Stomach (tissue), 9 donors: ENCODE measurements around the gene VDAC1. TPM values are rescaled to one million over a fixed set of nuclear protein-coding genes. Genes with fewer than 3 reads are reported as not detected.
A peak's percentile ranks its signal among the peaks of the same experiment; 100 is the strongest.

Experiments used
- DNase-seq, 2 donors: peaks; one replicate each; pipeline versions ENCODE4 v3.0.0 to v3.0.0-alpha.2; 2013 to 2019
- H3K27ac ChIP-seq, 5 donors: fragments of 200-600 bp in 4 of 5; sonication (generic) in 4 of 5; one replicate each; pipeline ENCODE4 v1.5.1; 2013 to 2019; ENCODE audit warnings: mild to moderate bottlenecking in 1 of 5, moderate library complexity in 1 of 5
- H3K27me3 ChIP-seq, 3 donors: fragments of 200-600 bp; sonication (generic); one replicate each; pipeline ENCODE4 v1.5.1; 2017 to 2019; ENCODE audit warnings: mixed run types in 1 of 3
- H3K36me3 ChIP-seq, 4 donors: fragments of 200-600 bp; sonication (generic); 1 replicate in 3 of 4; 2 replicates in 1 of 4; pipeline ENCODE4 v1.5.1; 2016 to 2019
- H3K4me1 ChIP-seq, 4 donors: fragments of 200-600 bp; sonication (generic); one replicate each; pipeline ENCODE4 v1.5.1; 2016 to 2019
- H3K4me3 ChIP-seq, 4 donors: fragments of 200-600 bp; sonication (generic) in 3 of 4; one replicate each; pipeline ENCODE4 v1.5.1; 2016 to 2019; ENCODE audit warnings: mild to moderate bottlenecking in 1 of 4
- H3K9me3 ChIP-seq, 4 donors: fragments of 200-600 bp; sonication (generic); one replicate each; pipeline ENCODE4 v1.5.1; 2016 to 2019
- EP300 ChIP-seq: sonication (generic); formaldehyde crosslinking; IDR thresholded peaks from one replicate; pipeline ENCODE4 v1.6.1; 2017; ENCODE audit warnings: antibody characterized with exemption
- POLR2A ChIP-seq, 4 donors: fragments of 450-650 bp; IDR thresholded peaks; one replicate each; pipeline ENCODE4 v1.6.1; 2016; ENCODE audit warnings: antibody characterized with exemption in 4 of 4, control low read depth in 2 of 4, mild to moderate bottlenecking in 1 of 4, moderate library complexity in 1 of 4
- POLR2AphosphoS5 ChIP-seq, 3 donors: sonication (generic); formaldehyde crosslinking; IDR thresholded peaks; one replicate each; pipeline ENCODE4 v1.6.1; 2016; ENCODE audit warnings: antibody characterized with exemption in 3 of 3
- WGBS, 5 donors: extraction: QIAGEN DNeasy Blood & Tissue Kit in 3 of 5; methylation state at CpG; one replicate each; pipeline versions ENCODE4 v1.1.5 to v1.1.7; 2013 to 2018; 5-methylcytosine and 5-hydroxymethylcytosine counted together
- intact Hi-C: fragments of 100-400 bp; cut with DNase I; formaldehyde crosslinking; loops from one replicate; pipeline ENCODE4 v1.15.1; 2023; ENCODE audit warnings: low total_unique reads
- polyA plus RNA-seq, 3 donors: library from polyadenylated mRNA; stranded (reverse); fragments of 200-250 nt; gene quantifications; one replicate each; pipeline ENCODE4 v1.2.3, GENCODE V29; 2013
- total RNA-seq, 5 donors: library from RNA; depleted of rRNA; stranded (reverse); fragments of >200 nt; gene quantifications; one replicate each; pipeline versions ENCODE4 v1.1.0 to v1.2.3, GENCODE V29; 2014 to 2016
- TF ChIP-seq, protein P1 (sequence below), 7 experiments: fragments of 450-650 bp in 4 of 7; fragments of 200-600 bp in 3 of 7; sonication (generic) in 3 of 7; IDR thresholded peaks; one replicate each; pipeline ENCODE4 v1.5.1; 2016 to 2019; ENCODE audit warnings: antibody characterized with exemption in 7 of 7, control low read depth in 2 of 7, mild to moderate bottlenecking in 1 of 7
- donor health status: healthy with polysubstance abuse.
- donor health status: Bipolar disorder and iron deficiency.
- donor health status: healthy.

The VDAC1 gene
- total and polyA plus RNA-seq, 8 donors = 55.8 to 307 (median 147) TPM

- TF ChIP-seq POLR2A (IDR thresholded peaks at IDR 0.05) (no peak), EP300 (no peak), POLR2AphosphoS5 (IDR thresholded peaks at IDR 0.05) (no peak)
- TF ChIP-seq, protein P1, sequence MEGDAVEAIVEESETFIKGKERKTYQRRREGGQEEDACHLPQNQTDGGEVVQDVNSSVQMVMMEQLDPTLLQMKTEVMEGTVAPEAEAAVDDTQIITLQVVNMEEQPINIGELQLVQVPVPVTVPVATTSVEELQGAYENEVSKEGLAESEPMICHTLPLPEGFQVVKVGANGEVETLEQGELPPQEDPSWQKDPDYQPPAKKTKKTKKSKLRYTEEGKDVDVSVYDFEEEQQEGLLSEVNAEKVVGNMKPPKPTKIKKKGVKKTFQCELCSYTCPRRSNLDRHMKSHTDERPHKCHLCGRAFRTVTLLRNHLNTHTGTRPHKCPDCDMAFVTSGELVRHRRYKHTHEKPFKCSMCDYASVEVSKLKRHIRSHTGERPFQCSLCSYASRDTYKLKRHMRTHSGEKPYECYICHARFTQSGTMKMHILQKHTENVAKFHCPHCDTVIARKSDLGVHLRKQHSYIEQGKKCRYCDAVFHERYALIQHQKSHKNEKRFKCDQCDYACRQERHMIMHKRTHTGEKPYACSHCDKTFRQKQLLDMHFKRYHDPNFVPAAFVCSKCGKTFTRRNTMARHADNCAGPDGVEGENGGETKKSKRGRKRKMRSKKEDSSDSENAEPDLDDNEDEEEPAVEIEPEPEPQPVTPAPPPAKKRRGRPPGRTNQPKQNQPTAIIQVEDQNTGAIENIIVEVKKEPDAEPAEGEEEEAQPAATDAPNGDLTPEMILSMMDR (IDR thresholded peaks at IDR 0.05) = no peak
- Histone ChIP-seq H3K27ac (peak overlapping the region in 4 of 5 donors; percentile 58 to 80 (median 78)), H3K4me3 (no peak overlapping the region), H3K36me3 (peaks cover 7 to 47% (median 46%) of the 10 kb centered on the region in 4 donors), H3K9me3 (no peaks in the 10 kb centered on the region), H3K27me3 (no peaks in the 10 kb centered on the region), H3K4me1 (peaks cover 0 to 20% (median 15%) of the 10 kb centered on the region in 4 donors)
- intact Hi-C loops = no loop called here
- WGBS, 5 donors = 64 to 85% (median 83%) methylated on average over 10 of the region's 10 CpGs
- no peak for DNase-seq
Measured at GRCh38 chr5:133953568-133954145, 51.1 kb downstream of the VDAC1 start.

DNA sequence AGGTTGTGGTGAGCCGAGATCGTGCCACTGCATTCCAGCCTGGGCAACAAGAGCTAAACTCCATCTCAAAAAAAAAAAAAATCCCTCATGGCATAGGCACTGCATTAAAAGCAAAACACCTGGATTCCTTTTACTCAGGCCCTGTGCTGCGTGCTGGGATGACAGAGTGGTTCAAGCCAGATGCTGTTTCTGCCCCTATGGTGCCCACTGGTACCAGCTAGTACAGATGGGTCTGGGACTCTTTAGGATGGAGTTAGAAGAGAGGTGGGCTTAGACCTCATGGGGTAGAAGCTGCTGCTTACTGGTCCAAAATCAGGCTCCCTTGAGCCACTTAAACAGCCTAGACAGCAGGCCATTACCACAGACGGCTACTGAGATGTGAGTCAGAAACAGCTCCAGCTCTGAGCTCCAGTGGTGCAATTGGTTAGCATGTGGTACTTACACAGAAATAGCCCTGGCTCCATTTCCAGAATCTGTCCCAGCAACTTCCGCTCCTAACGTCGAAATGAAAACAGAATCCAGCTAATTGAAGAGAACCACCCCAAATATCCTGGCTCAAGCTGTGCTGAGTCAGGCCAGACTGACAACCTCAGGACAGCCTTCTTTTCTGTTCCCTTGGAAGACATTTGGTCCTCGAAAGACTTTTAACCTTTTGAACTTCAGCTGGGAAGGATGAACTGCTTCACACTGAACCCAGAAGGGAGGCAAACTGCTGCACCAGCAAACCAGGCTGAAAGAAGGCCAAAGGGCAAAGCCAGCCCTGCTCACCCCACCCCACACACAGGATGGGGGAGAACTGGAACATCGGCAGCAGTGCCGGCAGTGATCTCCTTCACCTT, 51.8 kb downstream of the VDAC1 start:
- DNase-seq = peak in 1 of 2 donors; percentile 69
- Histone ChIP-seq H3K4me1 (peaks cover 0 to 20% (median 15%) of the 10 kb centered on the region in 4 donors), H3K36me3 (peaks cover 5 to 41% (median 40%) of the 10 kb centered on the region in 4 donors), H3K9me3 (no peaks in the 10 kb centered on the region), H3K27me3 (no peaks in the 10 kb centered on the region), H3K27ac (peak overlapping the region in 4 of 5 donors; percentile 58 to 80 (median 78)), H3K4me3 (no peak overlapping the region)
- TF ChIP-seq, protein P1 (IDR thresholded peaks at IDR 0.05) = no peak
- TF ChIP-seq POLR2AphosphoS5 (IDR thresholded peaks at IDR 0.05) = peak; percentile 33 to 73 (median 73)
- 68 to 74% (median 72%) methylated on average over 10 of the region's 10 CpGs for WGBS, 5 donors
- intact Hi-C loops = no loop called here

DNA sequence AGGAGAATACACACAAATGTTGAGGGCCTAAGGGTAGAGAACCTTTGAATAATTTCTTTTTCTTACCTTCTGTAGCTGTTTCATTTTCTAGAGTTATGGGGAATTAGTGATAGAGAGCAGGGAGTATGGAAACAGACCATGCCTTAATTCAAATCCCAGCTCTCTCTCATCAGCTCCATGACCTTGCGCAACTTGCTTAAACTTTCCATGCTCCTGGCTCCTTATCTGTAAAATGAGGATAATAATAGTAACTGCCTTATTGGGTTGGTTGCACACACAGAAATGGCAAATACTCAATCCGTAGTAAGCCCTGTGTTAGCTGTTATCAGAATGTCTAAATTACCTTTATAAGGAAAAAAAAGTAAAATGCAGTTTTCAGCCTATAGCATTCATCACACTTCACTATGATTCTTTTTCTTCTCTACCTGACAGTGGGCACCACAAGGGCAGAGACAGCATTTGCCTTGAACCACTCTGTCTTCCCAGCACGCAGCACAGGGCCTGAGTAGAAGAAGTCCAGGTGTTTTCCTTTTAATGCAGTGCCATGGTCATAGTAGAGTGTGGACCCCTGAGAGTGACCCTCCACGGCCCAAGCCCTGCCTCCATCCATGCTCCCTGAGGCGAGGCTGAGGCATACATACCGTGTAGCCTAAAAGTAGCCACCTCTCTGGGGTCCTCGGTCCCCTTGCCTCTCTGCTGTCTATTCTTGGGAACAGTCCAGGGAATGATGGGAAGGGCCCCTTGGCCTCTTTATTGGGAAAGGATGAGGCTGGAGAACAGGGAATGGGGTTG, 53.8 kb downstream of the VDAC1 start:
- intact Hi-C loops = no loop called here
- Histone ChIP-seq H3K27me3 (no peaks in the 10 kb centered on the region), H3K9me3 (no peaks in the 10 kb centered on the region), H3K27ac (no peak overlapping the region), H3K4me1 (peaks cover 0 to 26% (median 17%) of the 10 kb centered on the region in 4 donors), H3K36me3 (peaks cover 0 to 22% (median 21%) of the 10 kb centered on the region in 4 donors), H3K4me3 (no peak overlapping the region)
- WGBS, 5 donors = 75 to 87% (median 79%) methylated on average over 7 of the region's 7 CpGs
- TF ChIP-seq, protein P1 (IDR thresholded peaks at IDR 0.05) = no peak
- no peak for TF ChIP-seq EP300
- no peak for TF ChIP-seq POLR2AphosphoS5 (IDR thresholded peaks at IDR 0.05)
- no peak for TF ChIP-seq POLR2A (IDR thresholded peaks at IDR 0.05)
- DNase-seq = no peak

DNA sequence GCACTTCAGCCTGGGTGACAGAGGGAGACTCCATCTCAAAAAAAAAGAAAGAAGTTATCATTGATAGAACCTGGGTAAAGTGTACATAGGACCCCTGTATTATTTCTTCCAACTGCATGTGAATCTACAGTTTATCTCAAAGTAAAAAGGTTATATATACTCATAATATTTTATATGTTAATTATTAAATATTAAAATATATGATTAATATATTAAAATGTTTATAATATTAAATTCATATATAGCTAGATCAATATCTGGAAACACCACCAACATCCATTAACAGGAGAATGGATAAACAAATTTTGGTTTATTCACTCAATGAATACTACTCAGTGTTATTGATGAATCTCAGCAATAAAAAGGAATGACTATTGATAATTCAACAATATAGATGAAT, 56.1 kb downstream of the VDAC1 start:
- Histone ChIP-seq H3K36me3 (peaks cover 0 to under 1% (median 0%) of the 10 kb centered on the region in 4 donors), H3K4me3 (no peak overlapping the region), H3K27ac (no peak overlapping the region), H3K4me1 (peaks cover 6 to 34% (median 22%) of the 10 kb centered on the region in 4 donors), H3K9me3 (no peaks in the 10 kb centered on the region), H3K27me3 (no peaks in the 10 kb centered on the region)
- TF ChIP-seq EP300 (no peak), POLR2A (IDR thresholded peaks at IDR 0.05) (no peak), POLR2AphosphoS5 (IDR thresholded peaks at IDR 0.05) (no peak)
- TF ChIP-seq, protein P1 (IDR thresholded peaks at IDR 0.05) = no peak
- no peak for DNase-seq
- intact Hi-C loops = no loop called here
